Endothelial cell of umbilical vein (primary cell): ENCODE results near the gene THBS4.

Source experiments
- CTCF ChIP-seq, 2 donors: IDR thresholded peaks; 1 replicate in 1 of 2; 2 replicates in 1 of 2; pipeline ENCODE4 v1.5.1; 2011; ENCODE audit warnings: low read length in 2 of 2, mild to moderate bottlenecking in 2 of 2, moderate library complexity in 2 of 2, control low read depth in 1 of 2, inconsistent platforms in 1 of 2, low read depth in 1 of 2; ENCODE audit not compliant: insufficient read depth in 1 of 2; ENCODE audit errors: extremely low read depth in 1 of 2
- EZH2 ChIP-seq: IDR thresholded peaks from 2 replicates; pipeline ENCODE4 v1.6.1; 2012; ENCODE audit warnings: borderline replicate concordance, low read depth, mild to moderate bottlenecking, moderate library complexity, low read length, inconsistent platforms; ENCODE audit not compliant: severe bottlenecking
- FOS ChIP-seq: IDR thresholded peaks from 2 replicates; pipeline ENCODE4 v1.6.1; 2011; ENCODE audit warnings: mild to moderate bottlenecking, low read length, moderate library complexity, borderline replicate concordance; ENCODE audit not compliant: insufficient read depth
- GATA2 ChIP-seq: IDR thresholded peaks from 2 replicates; pipeline ENCODE4 v1.7.0; 2011; ENCODE audit warnings: low read depth, mild to moderate bottlenecking, moderate library complexity, mixed read lengths, low read length; ENCODE audit not compliant: insufficient read length, insufficient read depth
- JUN ChIP-seq: IDR thresholded peaks from 2 replicates; pipeline ENCODE4 v1.6.1; 2011; ENCODE audit warnings: borderline replicate concordance, low read depth; ENCODE audit not compliant: insufficient read length, insufficient read depth
- MAX ChIP-seq: IDR thresholded peaks from 2 replicates; pipeline ENCODE4 v1.6.1; 2011; ENCODE audit not compliant: insufficient read depth, insufficient read length
- MYC ChIP-seq: IDR thresholded peaks from one replicate; pipeline ENCODE4 v1.6.1; 2011; ENCODE audit warnings: mild to moderate bottlenecking, low read depth, low read length
- POLR2A ChIP-seq: IDR thresholded peaks from 2 replicates; pipeline ENCODE4 v1.6.1; 2012; ENCODE audit warnings: low read depth, mild to moderate bottlenecking, control low read depth, low read length
- POLR2AphosphoS5 ChIP-seq: IDR thresholded peaks from 2 replicates; pipeline ENCODE4 v1.6.1; 2012; ENCODE audit warnings: low read depth, mild to moderate bottlenecking, control low read depth, low read length, moderate library complexity; ENCODE audit not compliant: insufficient read depth

GRCh38 chr5:80103371-80103770 lies 68.2 kb downstream of the THBS4 start:
- no peak for TF ChIP-seq POLR2AphosphoS5
- TF ChIP-seq CTCF (IDR thresholded peaks at IDR 0.05; ENCODE audit: extremely low read depth in 1 of 2, insufficient read depth in 1 of 2, low read depth in 1 of 2, low read length in 2 of 2) = no peak
- no peak for TF ChIP-seq POLR2A
- no peak for TF ChIP-seq EZH2
- TF ChIP-seq MAX = no peak
- no peak for TF ChIP-seq MYC
- TF ChIP-seq JUN = no peak
- TF ChIP-seq FOS = no peak
- no peak for TF ChIP-seq GATA2
